BE2C (cell line): ENCODE results near the gene SDR42E2.
"Not testable (repeated sequence)": the region's sequence is repeated elsewhere in the genome, so short reads cannot be mapped to it uniquely, and the experiment has no call there.

Experiments used
- DNase-seq: peaks from one replicate; pipeline ENCODE4 v3.0.0-alpha.2; 2020
- H3K27me3 ChIP-seq: fragments of 250-450 bp; sonication (Bioruptor Pico); 2 replicates; pipeline ENCODE4 v1.5.1; 2020; ENCODE audit warnings: mild to moderate bottlenecking
- H3K36me3 ChIP-seq: fragments of 250-450 bp; sonication (Bioruptor Pico); 2 replicates; pipeline ENCODE4 v1.5.1; 2020; ENCODE audit warnings: mild to moderate bottlenecking
- H3K4me1 ChIP-seq: fragments of 250-450 bp; sonication (Bioruptor Pico); 2 replicates; pipeline ENCODE4 v1.5.1; 2020
- H3K4me3 ChIP-seq: 2 replicates; pipeline ENCODE4 v1.5.1; 2011; ENCODE audit warnings: low read depth, low read length
- H3K9me3 ChIP-seq: fragments of 250-450 bp; sonication (Bioruptor Pico); 2 replicates; pipeline ENCODE4 v1.5.1; 2020
- TF ChIP-seq, protein P1 (sequence below): IDR thresholded peaks from 2 replicates; pipeline ENCODE4 v1.5.1; 2012; ENCODE audit warnings: mild to moderate bottlenecking, low read depth, low read length

Gene SDR42E2

DNA sequence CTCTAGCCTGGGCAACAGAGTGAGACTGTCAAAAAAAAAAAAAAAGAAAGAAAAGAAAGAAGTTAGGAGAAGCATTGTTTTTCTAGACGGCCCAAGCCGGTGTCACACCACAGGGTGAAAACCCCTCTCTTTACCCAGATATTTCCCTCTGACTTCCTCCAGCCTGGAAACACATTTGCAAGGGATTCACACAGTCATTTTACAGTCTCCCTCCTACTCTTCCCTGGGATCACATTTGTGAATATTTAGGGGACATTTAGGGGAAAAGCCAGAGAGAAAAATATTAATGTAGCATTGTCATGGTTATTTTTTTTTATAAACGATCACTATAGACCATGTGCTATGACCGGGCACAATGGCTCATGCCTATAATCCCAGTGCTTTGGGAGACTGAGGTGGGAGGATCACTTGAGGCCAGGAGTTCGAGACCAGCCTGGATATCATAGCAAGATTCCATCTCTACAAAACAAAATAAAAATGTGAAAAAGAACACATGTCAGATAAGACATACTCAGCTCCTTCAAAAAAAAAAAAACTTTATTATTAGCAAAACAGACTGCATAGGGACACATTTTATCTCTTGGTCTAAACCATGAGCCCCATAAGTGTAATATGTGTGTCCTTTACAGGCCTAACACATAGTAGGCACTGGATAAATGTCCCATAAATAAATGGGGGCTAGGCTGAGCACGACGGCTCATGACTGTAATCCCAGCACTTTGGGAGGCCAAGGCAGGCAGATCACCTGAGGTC, 10.9 kb upstream of the SDR42E2 start:
- TF ChIP-seq, protein P1, sequence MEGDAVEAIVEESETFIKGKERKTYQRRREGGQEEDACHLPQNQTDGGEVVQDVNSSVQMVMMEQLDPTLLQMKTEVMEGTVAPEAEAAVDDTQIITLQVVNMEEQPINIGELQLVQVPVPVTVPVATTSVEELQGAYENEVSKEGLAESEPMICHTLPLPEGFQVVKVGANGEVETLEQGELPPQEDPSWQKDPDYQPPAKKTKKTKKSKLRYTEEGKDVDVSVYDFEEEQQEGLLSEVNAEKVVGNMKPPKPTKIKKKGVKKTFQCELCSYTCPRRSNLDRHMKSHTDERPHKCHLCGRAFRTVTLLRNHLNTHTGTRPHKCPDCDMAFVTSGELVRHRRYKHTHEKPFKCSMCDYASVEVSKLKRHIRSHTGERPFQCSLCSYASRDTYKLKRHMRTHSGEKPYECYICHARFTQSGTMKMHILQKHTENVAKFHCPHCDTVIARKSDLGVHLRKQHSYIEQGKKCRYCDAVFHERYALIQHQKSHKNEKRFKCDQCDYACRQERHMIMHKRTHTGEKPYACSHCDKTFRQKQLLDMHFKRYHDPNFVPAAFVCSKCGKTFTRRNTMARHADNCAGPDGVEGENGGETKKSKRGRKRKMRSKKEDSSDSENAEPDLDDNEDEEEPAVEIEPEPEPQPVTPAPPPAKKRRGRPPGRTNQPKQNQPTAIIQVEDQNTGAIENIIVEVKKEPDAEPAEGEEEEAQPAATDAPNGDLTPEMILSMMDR: no peak
- H3K4me3 ChIP-seq: no peak overlapping the region
- H3K27me3 ChIP-seq: peaks cover 8% of the 10 kb centered on the region
- H3K36me3 ChIP-seq: no peaks in the 10 kb centered on the region
- H3K4me1 ChIP-seq: no peaks in the 10 kb centered on the region
- no peaks in the 10 kb centered on the region for H3K9me3 ChIP-seq
- no peak for DNase-seq

DNA sequence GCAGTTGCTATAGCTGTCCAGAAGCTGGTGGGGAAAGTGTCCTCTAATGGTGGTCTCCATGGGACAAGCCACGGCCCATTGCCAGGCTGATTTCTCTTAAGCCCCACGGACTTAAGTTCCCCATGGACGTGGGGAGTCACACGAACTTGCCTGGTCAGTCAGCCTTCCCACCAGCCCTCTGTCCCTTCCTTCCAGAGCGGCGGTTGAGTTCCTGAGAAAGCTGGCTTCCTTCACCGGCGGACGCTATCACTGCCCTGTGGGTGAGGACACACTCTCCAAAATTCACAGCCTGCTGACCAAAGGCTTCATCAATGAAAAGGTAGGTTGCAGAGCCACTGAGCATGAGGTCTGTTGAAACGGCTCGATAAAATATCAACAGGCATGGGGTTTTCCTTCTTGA, 10.0 kb upstream of the SDR42E2 start:
- no peak for DNase-seq
- no peaks in the 10 kb centered on the region for H3K4me1 ChIP-seq
- TF ChIP-seq, protein P1: no peak
- no peaks in the 10 kb centered on the region for H3K9me3 ChIP-seq
- H3K36me3 ChIP-seq: no peaks in the 10 kb centered on the region
- H3K4me3 ChIP-seq: no peak overlapping the region
- H3K27me3 ChIP-seq: peaks cover 8% of the 10 kb centered on the region

DNA sequence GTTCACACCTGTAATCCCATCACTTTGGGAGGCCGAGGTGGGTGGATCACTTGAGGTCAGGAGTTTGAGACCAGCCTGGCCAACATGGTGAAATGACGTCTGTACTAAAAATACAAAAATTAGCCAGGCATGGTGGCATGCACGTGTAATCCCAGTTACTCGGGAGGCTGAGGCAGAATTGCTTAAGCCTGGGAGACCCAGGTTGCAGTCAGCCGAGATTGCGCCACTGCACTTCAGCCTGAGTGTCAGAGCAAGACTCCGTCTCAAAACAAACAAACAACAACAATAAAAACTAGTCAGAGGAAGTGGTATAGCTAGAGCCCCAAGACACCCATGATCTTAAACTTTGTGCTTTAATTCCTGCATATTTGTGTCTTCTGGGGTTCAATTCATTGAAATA, 9.2 kb upstream of the SDR42E2 start:
- not testable (repeated sequence) for H3K27me3 ChIP-seq, H3K9me3 ChIP-seq, DNase-seq, H3K4me3 ChIP-seq, H3K4me1 ChIP-seq, H3K36me3 ChIP-seq

DNA sequence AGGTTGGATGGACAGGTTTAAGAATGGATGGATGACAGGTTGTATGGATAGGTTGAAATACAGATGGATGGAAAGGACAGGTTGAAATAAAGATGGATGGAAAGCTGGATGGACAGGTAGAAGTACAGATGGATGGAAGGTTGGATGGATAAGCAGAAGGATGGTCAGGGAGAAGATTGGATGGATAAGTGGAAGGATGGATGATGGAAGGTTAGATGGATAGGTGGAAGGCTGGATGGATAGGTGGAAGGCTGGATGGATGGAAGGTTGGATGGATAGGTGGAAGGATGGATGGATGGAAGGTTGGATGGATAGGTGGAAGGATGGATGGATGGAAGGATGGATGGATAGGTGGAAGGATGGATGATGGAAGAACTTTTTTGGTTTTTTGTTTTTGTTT, 905 bp upstream of the SDR42E2 start:
- DNase-seq: no peak
- TF ChIP-seq, protein P1: no peak
- Histone ChIP-seq H3K27me3 (peaks cover 17% of the 10 kb centered on the region), H3K4me1 (no peaks in the 10 kb centered on the region), H3K36me3 (no peaks in the 10 kb centered on the region), H3K4me3 (no peak overlapping the region), H3K9me3 (no peaks in the 10 kb centered on the region)

DNA sequence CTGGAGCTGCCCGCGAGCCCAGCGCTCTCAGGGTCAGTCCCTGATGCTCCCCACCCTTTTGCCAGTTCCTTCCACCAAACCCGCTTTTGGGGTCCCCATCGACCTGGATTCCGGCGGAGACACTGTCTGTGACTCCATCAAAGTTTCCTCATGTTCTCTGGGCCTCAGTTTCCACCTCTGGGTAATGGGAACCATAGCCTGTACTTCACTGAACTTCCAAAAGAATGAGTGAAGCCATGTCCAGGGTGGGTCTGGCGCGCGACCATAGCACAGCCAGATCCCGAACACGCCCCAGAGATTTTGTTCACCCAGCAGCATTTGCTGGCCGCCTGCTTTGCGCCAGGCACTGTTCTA, 327 bp downstream of the SDR42E2 start:
- no peak for DNase-seq
- no peaks in the 10 kb centered on the region for H3K4me1 ChIP-seq
- H3K36me3 ChIP-seq: no peaks in the 10 kb centered on the region
- H3K4me3 ChIP-seq: no peak overlapping the region
- no peaks in the 10 kb centered on the region for H3K9me3 ChIP-seq
- peaks cover 17% of the 10 kb centered on the region for H3K27me3 ChIP-seq
- TF ChIP-seq, protein P1: no peak

DNA sequence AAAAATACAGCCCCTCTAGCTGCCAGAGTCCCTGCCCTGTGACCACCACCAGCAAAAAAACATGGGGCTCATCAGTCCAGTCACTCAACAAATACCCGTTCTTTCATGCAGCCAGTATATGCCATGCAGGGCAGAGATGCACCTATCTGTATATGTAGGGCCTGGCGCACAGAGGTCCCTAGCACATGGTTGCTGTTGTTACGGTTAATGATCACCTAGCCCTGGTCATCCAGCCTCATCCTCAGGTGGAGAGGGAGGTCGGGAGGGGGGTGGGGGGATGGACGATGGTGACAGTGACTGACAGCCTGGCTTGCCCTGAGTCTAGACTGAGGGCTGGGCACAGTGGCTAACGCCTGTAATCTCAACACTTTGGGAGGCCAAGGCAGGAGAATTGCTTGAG, 1.5 kb downstream of the SDR42E2 start:
- no peak for DNase-seq
- Histone ChIP-seq H3K4me1 (no peaks in the 10 kb centered on the region), H3K36me3 (no peaks in the 10 kb centered on the region), H3K9me3 (no peaks in the 10 kb centered on the region), H3K4me3 (no peak overlapping the region), H3K27me3 (peaks cover 17% of the 10 kb centered on the region)
- TF ChIP-seq, protein P1: no peak
